ENCODE results near the gene CRHR1.

Gene CRHR1

DNA sequence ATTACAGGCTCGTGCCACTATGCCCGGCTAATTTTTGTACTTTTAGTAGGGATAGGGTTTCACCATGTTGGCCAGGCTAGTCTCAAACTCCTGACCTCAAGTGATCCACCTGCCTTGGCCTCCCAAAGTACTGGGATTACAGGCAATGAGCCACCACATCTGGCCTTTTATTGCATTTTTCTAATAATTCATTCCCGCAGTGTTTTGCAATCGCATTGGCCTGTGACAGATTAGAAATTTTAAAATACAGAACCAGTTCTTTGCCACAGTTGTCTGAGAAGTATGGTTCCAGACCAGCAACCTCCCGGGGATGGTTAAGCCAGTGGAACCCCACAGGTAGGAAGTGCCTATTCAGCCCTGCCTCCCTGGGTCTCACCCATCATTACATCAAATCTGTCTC is 3.2 kb upstream of the CRHR1 start:
- H3K27ac ChIP-seq (ENCODE audit: low read depth, low read length): no peak overlapping the region
- peaks cover 46% of the 10 kb centered on the region for H3K27me3 ChIP-seq (ENCODE audit: control insufficient read depth, insufficient read depth, low read length)
- peaks cover 6% of the 10 kb centered on the region for H3K4me1 ChIP-seq (ENCODE audit: control insufficient read depth, insufficient read depth, low read length)
- H3K36me3 ChIP-seq (ENCODE audit: control insufficient read depth, insufficient read depth, low read length): no peaks in the 10 kb centered on the region
- no peak overlapping the region for H3K9ac ChIP-seq (ENCODE audit: low read depth, low read length)
- no peak overlapping the region for H3K4me3 ChIP-seq (ENCODE audit: low read depth, low read length)
- H3K9me3 ChIP-seq (ENCODE audit: control insufficient read depth, insufficient read depth, low read length): no peaks in the 10 kb centered on the region

DNA sequence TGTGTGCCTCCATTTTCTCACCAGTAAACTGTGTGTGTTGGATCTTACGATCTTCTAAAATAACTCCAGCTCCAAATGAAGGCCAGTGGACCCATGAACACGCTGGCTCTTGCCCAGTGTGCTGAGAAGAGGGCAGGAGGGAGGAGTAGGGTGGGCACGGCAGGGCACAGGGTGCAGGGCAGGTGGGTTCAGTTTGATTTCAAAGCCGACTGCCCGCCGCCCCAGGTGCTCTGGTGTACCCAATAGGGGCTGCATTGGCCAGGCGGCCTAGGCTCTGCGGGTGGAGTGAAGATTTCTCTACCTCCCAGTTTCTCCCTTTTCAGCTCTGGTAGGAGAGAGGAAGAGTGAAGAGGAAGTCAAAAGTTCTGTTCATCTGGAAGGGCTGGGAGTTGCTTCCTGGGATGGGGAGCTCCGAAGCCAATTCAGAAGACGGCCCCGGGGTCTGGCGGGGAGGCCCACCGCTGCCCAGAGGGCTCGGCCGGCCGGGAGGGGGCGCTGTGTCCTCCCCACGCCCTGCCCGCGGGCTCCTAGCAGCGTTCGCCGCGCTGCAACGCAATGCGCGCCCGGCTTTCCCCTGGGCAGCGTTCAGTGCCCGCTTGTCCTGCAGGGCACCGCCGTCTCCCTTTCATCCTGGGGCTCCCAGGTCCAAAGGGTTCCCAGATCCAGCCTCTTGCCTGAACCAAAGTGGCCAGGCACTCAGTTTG is 1.1 kb upstream of the CRHR1 start:
- H3K27me3 ChIP-seq (ENCODE audit: control insufficient read depth, insufficient read depth, low read length): peaks cover 66% of the 10 kb centered on the region
- H3K4me3 ChIP-seq (ENCODE audit: low read depth, low read length): peak overlapping the region; percentile 63
- no peak overlapping the region for H3K9ac ChIP-seq (ENCODE audit: low read depth, low read length)
- no peaks in the 10 kb centered on the region for H3K36me3 ChIP-seq (ENCODE audit: control insufficient read depth, insufficient read depth, low read length)
- H3K27ac ChIP-seq (ENCODE audit: low read depth, low read length): no peak overlapping the region
- no peaks in the 10 kb centered on the region for H3K9me3 ChIP-seq (ENCODE audit: control insufficient read depth, insufficient read depth, low read length)
- peaks cover 17% of the 10 kb centered on the region for H3K4me1 ChIP-seq (ENCODE audit: control insufficient read depth, insufficient read depth, low read length)

- H3K9me3 ChIP-seq (ENCODE audit: control insufficient read depth, insufficient read depth, low read length): no peaks in the 10 kb centered on the region
- no peak overlapping the region for H3K9ac ChIP-seq (ENCODE audit: low read depth, low read length)
- no peak overlapping the region for H3K27ac ChIP-seq (ENCODE audit: low read depth, low read length)
- H3K36me3 ChIP-seq (ENCODE audit: control insufficient read depth, insufficient read depth, low read length): no peaks in the 10 kb centered on the region
- H3K27me3 ChIP-seq (ENCODE audit: control insufficient read depth, insufficient read depth, low read length): peaks cover 73% of the 10 kb centered on the region
- H3K4me3 ChIP-seq (ENCODE audit: low read depth, low read length): peak overlapping the region; percentile 64
- peaks cover 17% of the 10 kb centered on the region for H3K4me1 ChIP-seq (ENCODE audit: control insufficient read depth, insufficient read depth, low read length)
Measured at GRCh38 chr17:45783593-45784292, 377 bp upstream of the CRHR1 start.

- Histone ChIP-seq H3K36me3 (ENCODE audit: control insufficient read depth, insufficient read depth, low read length) (no peaks in the 10 kb centered on the region), H3K9me3 (ENCODE audit: control insufficient read depth, insufficient read depth, low read length) (no peaks in the 10 kb centered on the region), H3K4me3 (ENCODE audit: low read depth, low read length) (peak overlapping the region; percentile 64), H3K4me1 (ENCODE audit: control insufficient read depth, insufficient read depth, low read length) (peaks cover 17% of the 10 kb centered on the region), H3K9ac (ENCODE audit: low read depth, low read length) (no peak overlapping the region), H3K27me3 (ENCODE audit: control insufficient read depth, insufficient read depth, low read length) (peaks cover 85% of the 10 kb centered on the region), H3K27ac (ENCODE audit: low read depth, low read length) (no peak overlapping the region)
Measured at GRCh38 chr17:45784741-45785479, 790 bp downstream of the CRHR1 start.

DNA sequence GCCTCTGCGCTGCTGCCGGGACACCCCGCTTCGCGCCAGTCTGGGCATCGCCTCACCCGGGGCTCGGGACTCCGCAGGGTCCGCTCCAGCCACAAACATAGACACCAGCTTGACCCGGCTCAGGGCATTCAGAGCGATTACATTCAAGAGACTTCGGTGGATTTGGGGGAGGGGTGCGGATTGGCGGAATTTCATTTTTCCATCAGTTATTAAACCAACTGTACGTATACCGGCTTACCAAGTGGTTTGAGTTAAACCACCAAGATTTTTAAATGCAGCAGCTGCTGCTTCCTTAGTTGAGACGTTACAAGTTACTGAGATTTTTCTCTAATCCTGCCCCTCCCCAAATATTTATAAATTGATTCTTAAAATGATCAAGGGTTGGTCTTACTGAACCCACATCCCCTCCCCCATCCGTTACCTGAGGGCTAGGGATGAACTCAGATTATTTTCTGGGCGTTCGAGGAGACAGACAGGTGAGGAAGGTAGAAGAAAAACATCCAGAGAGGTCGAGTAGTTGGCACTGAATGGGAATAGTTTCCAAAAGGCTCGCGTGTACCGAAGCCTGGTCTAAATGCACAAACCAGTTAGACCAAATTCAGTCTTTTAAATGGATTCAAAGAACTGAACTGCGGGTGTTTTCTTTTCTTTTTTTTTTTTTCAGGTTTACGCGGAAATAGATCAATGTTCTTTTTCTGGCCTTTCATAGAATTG is 1.5 kb downstream of the CRHR1 start:
- H3K4me3 ChIP-seq (ENCODE audit: low read depth, low read length): peak overlapping the region; percentile 64

DNA sequence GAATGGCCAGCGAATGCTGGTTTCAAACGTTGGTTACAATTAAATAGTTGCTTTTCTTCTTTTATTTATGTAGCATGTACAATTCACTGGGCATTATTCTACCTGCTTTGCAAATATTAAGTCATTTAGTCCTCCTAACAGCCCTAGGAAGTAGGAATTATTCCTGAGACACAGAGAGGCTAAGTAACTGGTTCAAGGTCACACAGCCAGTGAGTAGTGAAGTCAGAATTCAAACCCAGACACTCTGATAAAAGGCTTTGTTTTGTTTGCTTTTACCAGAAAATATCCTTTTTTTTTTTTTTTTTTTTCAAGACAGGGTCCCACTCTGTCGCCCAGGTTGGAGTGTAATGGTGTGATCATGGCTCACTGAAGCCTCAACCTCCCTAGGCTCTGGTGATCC is 2.2 kb downstream of the CRHR1 start:
- no peak overlapping the region for H3K9ac ChIP-seq (ENCODE audit: low read depth, low read length)
- H3K9me3 ChIP-seq (ENCODE audit: control insufficient read depth, insufficient read depth, low read length): no peaks in the 10 kb centered on the region
- H3K27ac ChIP-seq (ENCODE audit: low read depth, low read length): no peak overlapping the region
- peaks cover 17% of the 10 kb centered on the region for H3K4me1 ChIP-seq (ENCODE audit: control insufficient read depth, insufficient read depth, low read length)
- H3K4me3 ChIP-seq (ENCODE audit: low read depth, low read length): no peak overlapping the region
- H3K27me3 ChIP-seq (ENCODE audit: control insufficient read depth, insufficient read depth, low read length): peaks cover 87% of the 10 kb centered on the region
- H3K36me3 ChIP-seq (ENCODE audit: control insufficient read depth, insufficient read depth, low read length): no peaks in the 10 kb centered on the region

More for the DNA sequence above, 1.5 kb downstream of the CRHR1 start:
- Histone ChIP-seq H3K27ac (ENCODE audit: low read depth, low read length) (no peak overlapping the region), H3K9ac (ENCODE audit: low read depth, low read length) (no peak overlapping the region), H3K9me3 (ENCODE audit: control insufficient read depth, insufficient read depth, low read length) (no peaks in the 10 kb centered on the region), H3K27me3 (ENCODE audit: control insufficient read depth, insufficient read depth, low read length) (peaks cover 90% of the 10 kb centered on the region), H3K36me3 (ENCODE audit: control insufficient read depth, insufficient read depth, low read length) (no peaks in the 10 kb centered on the region), H3K4me1 (ENCODE audit: control insufficient read depth, insufficient read depth, low read length) (peaks cover 17% of the 10 kb centered on the region)

DNA sequence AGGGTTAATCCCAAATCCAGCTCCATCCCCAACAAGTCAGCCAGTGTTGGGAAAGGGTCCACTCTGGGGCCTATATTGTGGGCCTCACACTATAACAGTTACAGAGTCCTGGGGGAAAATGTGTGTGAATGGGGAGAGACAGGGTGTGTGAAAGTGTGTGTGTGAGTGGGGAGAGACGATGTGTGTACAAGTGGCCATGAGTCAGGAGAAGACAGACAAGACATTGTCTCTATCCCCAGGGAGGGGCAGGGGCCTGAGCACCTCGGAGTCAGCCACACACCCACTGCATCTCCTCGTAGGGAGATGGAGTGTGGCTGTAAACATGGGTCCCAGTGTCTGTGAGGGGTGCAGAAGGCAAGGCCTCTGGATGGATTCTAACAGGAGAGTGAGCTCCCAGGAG is 2.9 kb downstream of the CRHR1 start:
- Histone ChIP-seq H3K9ac (ENCODE audit: low read depth, low read length) (no peak overlapping the region), H3K4me1 (ENCODE audit: control insufficient read depth, insufficient read depth, low read length) (peaks cover 17% of the 10 kb centered on the region), H3K27ac (ENCODE audit: low read depth, low read length) (no peak overlapping the region), H3K9me3 (ENCODE audit: control insufficient read depth, insufficient read depth, low read length) (no peaks in the 10 kb centered on the region), H3K36me3 (ENCODE audit: control insufficient read depth, insufficient read depth, low read length) (no peaks in the 10 kb centered on the region), H3K4me3 (ENCODE audit: low read depth, low read length) (no peak overlapping the region), H3K27me3 (ENCODE audit: control insufficient read depth, insufficient read depth, low read length) (peaks cover 83% of the 10 kb centered on the region)

DNA sequence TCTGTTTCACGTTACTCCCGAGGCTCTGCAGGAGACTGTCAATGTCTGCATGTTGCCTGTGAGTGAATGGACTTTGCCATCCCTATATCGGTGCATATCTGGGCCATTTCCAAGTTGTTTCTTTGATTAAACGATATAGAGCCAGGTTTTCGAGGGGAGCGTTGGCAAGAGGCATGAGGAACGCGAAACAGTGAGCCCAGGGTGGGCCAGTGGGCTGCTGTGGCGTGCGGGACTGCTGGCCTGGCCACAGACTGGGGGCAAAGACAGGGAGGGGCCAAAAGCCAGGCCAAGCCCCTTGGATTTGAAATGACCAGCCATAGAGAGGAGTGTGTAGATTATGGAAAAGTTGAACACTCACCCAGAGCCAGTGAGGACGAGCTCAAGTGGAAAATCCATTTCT is 3.5 kb downstream of the CRHR1 start:
- no peaks in the 10 kb centered on the region for H3K9me3 ChIP-seq (ENCODE audit: control insufficient read depth, insufficient read depth, low read length)
- H3K27ac ChIP-seq (ENCODE audit: low read depth, low read length): no peak overlapping the region
- H3K36me3 ChIP-seq (ENCODE audit: control insufficient read depth, insufficient read depth, low read length): no peaks in the 10 kb centered on the region
- peaks cover 79% of the 10 kb centered on the region for H3K27me3 ChIP-seq (ENCODE audit: control insufficient read depth, insufficient read depth, low read length)
- H3K9ac ChIP-seq (ENCODE audit: low read depth, low read length): no peak overlapping the region
- peaks cover 17% of the 10 kb centered on the region for H3K4me1 ChIP-seq (ENCODE audit: control insufficient read depth, insufficient read depth, low read length)
- no peak overlapping the region for H3K4me3 ChIP-seq (ENCODE audit: low read depth, low read length)

DNA sequence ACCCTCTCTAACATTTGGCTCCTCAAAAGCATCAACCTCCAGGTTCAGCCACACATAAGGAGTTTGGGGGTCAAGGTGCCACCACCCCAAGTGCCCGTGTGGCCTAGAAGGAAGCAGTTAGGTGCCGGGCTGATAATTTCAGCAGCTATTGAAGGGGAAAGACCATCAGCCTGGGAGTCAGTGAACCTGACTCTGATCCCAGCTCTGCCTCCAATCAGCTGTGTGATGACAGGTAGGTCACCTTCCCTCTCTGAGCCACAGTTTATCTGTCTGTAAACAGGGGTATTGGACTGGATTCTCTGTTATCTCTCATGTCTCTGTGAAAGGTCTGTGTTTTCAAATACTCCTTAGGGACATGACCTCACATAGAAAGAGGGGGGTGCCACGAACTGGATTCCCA is 3.9 kb downstream of the CRHR1 start:
- no peak overlapping the region for H3K27ac ChIP-seq (ENCODE audit: low read depth, low read length)
- no peaks in the 10 kb centered on the region for H3K9me3 ChIP-seq (ENCODE audit: control insufficient read depth, insufficient read depth, low read length)
- H3K9ac ChIP-seq (ENCODE audit: low read depth, low read length): no peak overlapping the region
- peaks cover 75% of the 10 kb centered on the region for H3K27me3 ChIP-seq (ENCODE audit: control insufficient read depth, insufficient read depth, low read length)
- no peak overlapping the region for H3K4me3 ChIP-seq (ENCODE audit: low read depth, low read length)
- no peaks in the 10 kb centered on the region for H3K36me3 ChIP-seq (ENCODE audit: control insufficient read depth, insufficient read depth, low read length)
- H3K4me1 ChIP-seq (ENCODE audit: control insufficient read depth, insufficient read depth, low read length): peaks cover 17% of the 10 kb centered on the region

GRCh38 chr17:45789874-45790273 is 5.8 kb downstream of the CRHR1 start:
- Histone ChIP-seq H3K9ac (ENCODE audit: low read depth, low read length) (no peak overlapping the region), H3K4me1 (ENCODE audit: control insufficient read depth, insufficient read depth, low read length) (peaks cover 17% of the 10 kb centered on the region), H3K36me3 (ENCODE audit: control insufficient read depth, insufficient read depth, low read length) (no peaks in the 10 kb centered on the region), H3K27me3 (ENCODE audit: control insufficient read depth, insufficient read depth, low read length) (peaks cover 60% of the 10 kb centered on the region), H3K9me3 (ENCODE audit: control insufficient read depth, insufficient read depth, low read length) (no peaks in the 10 kb centered on the region), H3K27ac (ENCODE audit: low read depth, low read length) (no peak overlapping the region), H3K4me3 (ENCODE audit: low read depth, low read length) (no peak overlapping the region)
